ENCODE results near the gene HSD11B2. TPM values are rescaled to one million over a fixed set of nuclear protein-coding genes. Genes with fewer than 3 reads are reported as not detected.

Gene HSD11B2
- total RNA-seq, 1 experiment from 2014 or later, result 33.4 TPM

DNA sequence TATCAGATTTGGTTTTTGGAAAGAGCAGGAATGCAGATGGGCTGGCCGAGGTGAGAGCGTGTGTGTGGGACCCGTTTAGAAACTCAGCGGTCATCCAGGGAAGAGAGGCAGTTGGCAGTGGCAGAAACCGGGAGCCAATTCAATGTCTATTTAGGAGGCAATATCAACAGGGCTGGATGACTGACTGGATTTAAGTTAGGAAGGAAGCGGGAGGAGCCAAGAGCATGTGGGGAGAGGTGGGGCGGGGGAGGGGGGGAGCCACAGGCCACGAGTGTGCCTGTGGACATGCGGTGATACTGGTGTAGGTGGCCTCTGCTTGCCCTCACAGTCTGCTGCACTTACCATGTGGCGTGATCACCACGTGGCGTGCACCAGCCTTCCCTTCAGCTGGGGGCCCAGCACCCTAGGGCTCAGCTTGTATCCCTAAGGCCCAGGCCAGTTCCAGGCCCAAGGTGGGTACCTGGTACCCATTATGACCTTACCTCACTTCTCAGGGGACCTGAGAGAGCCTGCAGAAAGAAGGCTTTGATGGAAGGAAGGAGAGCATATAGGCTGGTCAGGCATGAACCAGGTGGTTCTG, 26.9 kb upstream of the HSD11B2 start:
- CTCF ChIA-PET, result interaction anchor here (0.7 to 7.0 kb wide), 3 partner anchors 10 to 117 kb away, joined by 3 to 36 read pairs (median 5); partner anchors contain the start of gene TPPP3
- POLR2A ChIA-PET, result no interaction called here
- H3K4me3 Mint-ChIP-seq, result no peak overlapping the region
- ATAC-seq, result no peak
- TF ChIP-seq NR2C2 (CRISPR knock-in tag; IDR thresholded peaks at IDR 0.05) (no peak), KAT7 (CRISPR knock-in tag; IDR thresholded peaks at IDR 0.05; ENCODE audit: borderline replicate concordance) (no peak), JUN (CRISPR knock-in tag; IDR thresholded peaks at IDR 0.05) (no peak), ZNF263 (CRISPR knock-in tag; IDR thresholded peaks at IDR 0.05; ENCODE audit: low read depth) (no peak), SMAD4 (CRISPR knock-in tag; IDR thresholded peaks at IDR 0.05) (no peak), GRHL2 (CRISPR knock-in tag; IDR thresholded peaks at IDR 0.05; ENCODE audit: insufficient replicate concordance, severe bottlenecking) (no peak), IRF2 (CRISPR knock-in tag; IDR thresholded peaks at IDR 0.05; ENCODE audit: borderline replicate concordance, low read depth) (no peak), RORB (CRISPR knock-in tag; IDR thresholded peaks at IDR 0.05) (no peak), NR3C1 (CRISPR knock-in tag; conservative IDR thresholded peaks at IDR 0.05; ENCODE audit: low read depth) (no peak), MYBL2 (CRISPR knock-in tag; IDR thresholded peaks at IDR 0.05) (no peak), NFYB (CRISPR knock-in tag; conservative IDR thresholded peaks at IDR 0.05; ENCODE audit: low read depth) (no peak), TEAD1 (CRISPR knock-in tag; IDR thresholded peaks at IDR 0.05) (no peak), ZBTB21 (CRISPR knock-in tag; IDR thresholded peaks at IDR 0.05; ENCODE audit: borderline replicate concordance) (no peak), SP1 (CRISPR knock-in tag; conservative IDR thresholded peaks at IDR 0.05) (no peak)
- TF ChIP-seq, protein P1, sequence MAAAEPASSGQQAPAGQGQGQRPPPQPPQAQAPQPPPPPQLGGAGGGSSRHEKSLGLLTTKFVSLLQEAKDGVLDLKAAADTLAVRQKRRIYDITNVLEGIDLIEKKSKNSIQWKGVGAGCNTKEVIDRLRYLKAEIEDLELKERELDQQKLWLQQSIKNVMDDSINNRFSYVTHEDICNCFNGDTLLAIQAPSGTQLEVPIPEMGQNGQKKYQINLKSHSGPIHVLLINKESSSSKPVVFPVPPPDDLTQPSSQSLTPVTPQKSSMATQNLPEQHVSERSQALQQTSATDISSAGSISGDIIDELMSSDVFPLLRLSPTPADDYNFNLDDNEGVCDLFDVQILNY (CRISPR knock-in tag; IDR thresholded peaks at IDR 0.05), result no peak
- TF ChIP-seq, protein P2, sequence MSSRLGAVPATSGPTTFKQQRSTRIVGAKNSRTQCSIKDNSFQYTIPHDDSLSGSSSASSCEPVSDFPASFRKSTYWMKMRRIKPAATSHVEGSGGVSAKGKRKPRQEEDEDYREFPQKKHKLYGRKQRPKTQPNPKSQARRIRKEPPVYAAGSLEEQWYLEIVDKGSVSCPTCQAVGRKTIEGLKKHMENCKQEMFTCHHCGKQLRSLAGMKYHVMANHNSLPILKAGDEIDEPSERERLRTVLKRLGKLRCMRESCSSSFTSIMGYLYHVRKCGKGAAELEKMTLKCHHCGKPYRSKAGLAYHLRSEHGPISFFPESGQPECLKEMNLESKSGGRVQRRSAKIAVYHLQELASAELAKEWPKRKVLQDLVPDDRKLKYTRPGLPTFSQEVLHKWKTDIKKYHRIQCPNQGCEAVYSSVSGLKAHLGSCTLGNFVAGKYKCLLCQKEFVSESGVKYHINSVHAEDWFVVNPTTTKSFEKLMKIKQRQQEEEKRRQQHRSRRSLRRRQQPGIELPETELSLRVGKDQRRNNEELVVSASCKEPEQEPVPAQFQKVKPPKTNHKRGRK (CRISPR knock-in tag; IDR thresholded peaks at IDR 0.05; ENCODE audit: borderline replicate concordance), result no peak
- TF ChIP-seq, protein P3, sequence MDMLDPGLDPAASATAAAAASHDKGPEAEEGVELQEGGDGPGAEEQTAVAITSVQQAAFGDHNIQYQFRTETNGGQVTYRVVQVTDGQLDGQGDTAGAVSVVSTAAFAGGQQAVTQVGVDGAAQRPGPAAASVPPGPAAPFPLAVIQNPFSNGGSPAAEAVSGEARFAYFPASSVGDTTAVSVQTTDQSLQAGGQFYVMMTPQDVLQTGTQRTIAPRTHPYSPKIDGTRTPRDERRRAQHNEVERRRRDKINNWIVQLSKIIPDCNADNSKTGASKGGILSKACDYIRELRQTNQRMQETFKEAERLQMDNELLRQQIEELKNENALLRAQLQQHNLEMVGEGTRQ (CRISPR knock-in tag; IDR thresholded peaks at IDR 0.05), result no peak
- TF ChIP-seq, protein P4, sequence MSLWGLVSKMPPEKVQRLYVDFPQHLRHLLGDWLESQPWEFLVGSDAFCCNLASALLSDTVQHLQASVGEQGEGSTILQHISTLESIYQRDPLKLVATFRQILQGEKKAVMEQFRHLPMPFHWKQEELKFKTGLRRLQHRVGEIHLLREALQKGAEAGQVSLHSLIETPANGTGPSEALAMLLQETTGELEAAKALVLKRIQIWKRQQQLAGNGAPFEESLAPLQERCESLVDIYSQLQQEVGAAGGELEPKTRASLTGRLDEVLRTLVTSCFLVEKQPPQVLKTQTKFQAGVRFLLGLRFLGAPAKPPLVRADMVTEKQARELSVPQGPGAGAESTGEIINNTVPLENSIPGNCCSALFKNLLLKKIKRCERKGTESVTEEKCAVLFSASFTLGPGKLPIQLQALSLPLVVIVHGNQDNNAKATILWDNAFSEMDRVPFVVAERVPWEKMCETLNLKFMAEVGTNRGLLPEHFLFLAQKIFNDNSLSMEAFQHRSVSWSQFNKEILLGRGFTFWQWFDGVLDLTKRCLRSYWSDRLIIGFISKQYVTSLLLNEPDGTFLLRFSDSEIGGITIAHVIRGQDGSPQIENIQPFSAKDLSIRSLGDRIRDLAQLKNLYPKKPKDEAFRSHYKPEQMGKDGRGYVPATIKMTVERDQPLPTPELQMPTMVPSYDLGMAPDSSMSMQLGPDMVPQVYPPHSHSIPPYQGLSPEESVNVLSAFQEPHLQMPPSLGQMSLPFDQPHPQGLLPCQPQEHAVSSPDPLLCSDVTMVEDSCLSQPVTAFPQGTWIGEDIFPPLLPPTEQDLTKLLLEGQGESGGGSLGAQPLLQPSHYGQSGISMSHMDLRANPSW (CRISPR knock-in tag; conservative IDR thresholded peaks at IDR 0.05; ENCODE audit: low read depth), result no peak
- TF ChIP-seq, protein P5, sequence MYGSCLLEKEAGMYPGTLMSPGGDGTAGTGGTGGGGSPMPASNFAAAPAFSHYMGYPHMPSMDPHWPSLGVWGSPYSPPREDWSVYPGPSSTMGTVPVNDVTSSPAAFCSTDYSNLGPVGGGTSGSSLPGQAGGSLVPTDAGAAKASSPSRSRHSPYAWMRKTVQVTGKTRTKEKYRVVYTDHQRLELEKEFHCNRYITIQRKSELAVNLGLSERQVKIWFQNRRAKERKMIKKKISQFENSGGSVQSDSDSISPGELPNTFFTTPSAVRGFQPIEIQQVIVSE (CRISPR knock-in tag; IDR thresholded peaks at IDR 0.05; ENCODE audit: borderline replicate concordance), result no peak
- TF ChIP-seq, protein P6, sequence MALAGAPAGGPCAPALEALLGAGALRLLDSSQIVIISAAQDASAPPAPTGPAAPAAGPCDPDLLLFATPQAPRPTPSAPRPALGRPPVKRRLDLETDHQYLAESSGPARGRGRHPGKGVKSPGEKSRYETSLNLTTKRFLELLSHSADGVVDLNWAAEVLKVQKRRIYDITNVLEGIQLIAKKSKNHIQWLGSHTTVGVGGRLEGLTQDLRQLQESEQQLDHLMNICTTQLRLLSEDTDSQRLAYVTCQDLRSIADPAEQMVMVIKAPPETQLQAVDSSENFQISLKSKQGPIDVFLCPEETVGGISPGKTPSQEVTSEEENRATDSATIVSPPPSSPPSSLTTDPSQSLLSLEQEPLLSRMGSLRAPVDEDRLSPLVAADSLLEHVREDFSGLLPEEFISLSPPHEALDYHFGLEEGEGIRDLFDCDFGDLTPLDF (CRISPR knock-in tag; IDR thresholded peaks at IDR 0.05), result no peak
- H3K36me3 Mint-ChIP-seq, result no peaks in the 10 kb centered on the region
- H3K4me1 Mint-ChIP-seq, result peaks cover 36% of the 10 kb centered on the region
- H3K27me3 Mint-ChIP-seq (ENCODE audit: low read depth), result peaks cover 21% of the 10 kb centered on the region
- H3K9me3 Mint-ChIP-seq, result no peaks in the 10 kb centered on the region
- no peak overlapping the region for H3K27ac Mint-ChIP-seq
- DNase-seq (ENCODE audit: low spot score), result no peak
